GM12865 (cell line): ENCODE measurements around the gene NID2.

Experiments used
- DNase-seq: peaks from one replicate; pipeline ENCODE4 v3.0.0; 2010; ENCODE audit warnings: low read depth
- H3K4me3 ChIP-seq: 2 replicates; pipeline ENCODE4 v1.5.1; 2011; ENCODE audit warnings: mild to moderate bottlenecking, low read depth, low read length, control low read depth
- CTCF ChIP-seq: IDR thresholded peaks from 2 replicates; pipeline ENCODE4 v1.5.1; 2011; ENCODE audit warnings: low read length, control low read depth, low read depth, inconsistent platforms; ENCODE audit not compliant: insufficient read depth; ENCODE audit errors: missing control alignments

Gene NID2

GRCh38 chr14:52068615-52069306 is at the start of gene NID2:
Gene NID2, minus strand, starts transcription at chr14:52069059. Its CDS starts 65 bp downstream, at chr14:52068994.
- TF ChIP-seq CTCF, result no peak
- H3K4me3 ChIP-seq, result peak within 1 kb of the TSS; percentile 35
- DNase-seq, result peak; percentile 31

- H3K4me3 ChIP-seq, result no peak overlapping the region
- no peak for TF ChIP-seq CTCF
- DNase-seq, result no peak
These were observed 48.4 kb upstream of the NID2 start for GRCh38 chr14:52117111-52117832.

- DNase-seq, result no peak
- no peak overlapping the region for H3K4me3 ChIP-seq
- TF ChIP-seq CTCF, result no peak
These were observed 46.4 kb upstream of the NID2 start for GRCh38 chr14:52115286-52115685.

- no peak for DNase-seq
- H3K4me3 ChIP-seq, result no peak overlapping the region
- TF ChIP-seq CTCF, result no peak
These were observed 43.6 kb upstream of the NID2 start for GRCh38 chr14:52112336-52113018.

- DNase-seq, result no peak
- H3K4me3 ChIP-seq, result no peak overlapping the region
- TF ChIP-seq CTCF, result no peak
These were observed 42.7 kb upstream of the NID2 start for GRCh38 chr14:52111583-52111982.

GRCh38 chr14:52110441-52111086 is 41.7 kb upstream of the NID2 start:
- H3K4me3 ChIP-seq, result no peak overlapping the region
- DNase-seq, result no peak
- no peak for TF ChIP-seq CTCF
